Measurements from ENCODE around the gene GLB1L2.

- TF ChIP-seq POLR2A (IDR thresholded peaks at IDR 0.05; ENCODE audit: low read depth, low read length) (no peak), POLR2AphosphoS5 (IDR thresholded peaks at IDR 0.05; ENCODE audit: low read depth, low read length) (no peak), TAF1 (IDR thresholded peaks at IDR 0.05; ENCODE audit: borderline replicate concordance, low read depth, low read length) (no peak)
Measured at GRCh38 chr11:134331354-134332188, at the start of gene GLB1L2.
